ENCODE results near the gene TUT7. TPM values are rescaled to one million over a fixed set of nuclear protein-coding genes. Genes with fewer than 3 reads are reported as not detected.

The TUT7 gene
- total RNA-seq, 1 experiment from 2014 or later = 12.5 TPM

DNA sequence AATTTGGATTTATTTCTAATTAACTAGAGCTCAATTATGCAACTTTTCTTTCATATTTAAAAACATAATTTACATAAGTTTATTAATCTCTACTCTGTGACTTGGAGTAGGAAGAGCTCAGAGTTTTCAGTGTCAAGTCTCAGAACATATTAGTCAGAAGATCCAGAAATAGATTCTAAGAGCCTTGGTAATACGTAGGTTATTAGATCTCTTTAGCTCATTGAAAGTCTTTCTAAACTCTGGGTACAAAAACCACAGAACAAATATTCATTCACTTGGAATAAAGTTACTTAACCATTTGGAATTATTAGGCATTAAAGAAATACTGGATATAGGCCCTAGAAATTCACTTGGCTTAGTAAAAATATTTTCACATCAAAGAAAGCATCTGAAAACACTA lies 45.5 kb downstream of the TUT7 start:
- Histone ChIP-seq H3K36me3 (ENCODE audit: control insufficient read depth, insufficient read depth, low read length) (peaks cover 8% of the 10 kb centered on the region), H3K4me3 (ENCODE audit: low read depth in 2 of 2, low read length in 2 of 2) (no peak overlapping the region), H3K9me3 (ENCODE audit: control insufficient read depth, insufficient read depth, low read depth, low read length) (no peaks in the 10 kb centered on the region), H3K27ac (ENCODE audit: low read length) (no peak overlapping the region), H3K4me1 (ENCODE audit: control insufficient read depth, insufficient read depth, low read length) (no peaks in the 10 kb centered on the region), H3K27me3 (ENCODE audit: control insufficient read depth, insufficient read depth, low read length) (no peaks in the 10 kb centered on the region)
- in situ Hi-C loops (cut with HindIII; ENCODE audit: low pct_unique_long_range_greater_than_20kb, low sequenced_read_pairs) (no loop called here), intact Hi-C loops (cut with micrococcal nuclease; ENCODE audit: unreplicated experiment) (no loop called here)
- ChIA-PET POLR2A (no interaction called here), CTCF (no interaction called here)
- TF ChIP-seq CTCF (IDR thresholded peaks at IDR 0.05) (no peak), POLR2AphosphoS5 (IDR thresholded peaks at IDR 0.05; ENCODE audit: low read depth, low read length) (no peak), TCF7L2 (IDR thresholded peaks at IDR 0.05; ENCODE audit: low read depth, low read length) (no peak), SIN3A (IDR thresholded peaks at IDR 0.05; ENCODE audit: borderline replicate concordance, insufficient read depth, low read depth, low read length) (no peak)
- TF ChIP-seq, protein P1, sequence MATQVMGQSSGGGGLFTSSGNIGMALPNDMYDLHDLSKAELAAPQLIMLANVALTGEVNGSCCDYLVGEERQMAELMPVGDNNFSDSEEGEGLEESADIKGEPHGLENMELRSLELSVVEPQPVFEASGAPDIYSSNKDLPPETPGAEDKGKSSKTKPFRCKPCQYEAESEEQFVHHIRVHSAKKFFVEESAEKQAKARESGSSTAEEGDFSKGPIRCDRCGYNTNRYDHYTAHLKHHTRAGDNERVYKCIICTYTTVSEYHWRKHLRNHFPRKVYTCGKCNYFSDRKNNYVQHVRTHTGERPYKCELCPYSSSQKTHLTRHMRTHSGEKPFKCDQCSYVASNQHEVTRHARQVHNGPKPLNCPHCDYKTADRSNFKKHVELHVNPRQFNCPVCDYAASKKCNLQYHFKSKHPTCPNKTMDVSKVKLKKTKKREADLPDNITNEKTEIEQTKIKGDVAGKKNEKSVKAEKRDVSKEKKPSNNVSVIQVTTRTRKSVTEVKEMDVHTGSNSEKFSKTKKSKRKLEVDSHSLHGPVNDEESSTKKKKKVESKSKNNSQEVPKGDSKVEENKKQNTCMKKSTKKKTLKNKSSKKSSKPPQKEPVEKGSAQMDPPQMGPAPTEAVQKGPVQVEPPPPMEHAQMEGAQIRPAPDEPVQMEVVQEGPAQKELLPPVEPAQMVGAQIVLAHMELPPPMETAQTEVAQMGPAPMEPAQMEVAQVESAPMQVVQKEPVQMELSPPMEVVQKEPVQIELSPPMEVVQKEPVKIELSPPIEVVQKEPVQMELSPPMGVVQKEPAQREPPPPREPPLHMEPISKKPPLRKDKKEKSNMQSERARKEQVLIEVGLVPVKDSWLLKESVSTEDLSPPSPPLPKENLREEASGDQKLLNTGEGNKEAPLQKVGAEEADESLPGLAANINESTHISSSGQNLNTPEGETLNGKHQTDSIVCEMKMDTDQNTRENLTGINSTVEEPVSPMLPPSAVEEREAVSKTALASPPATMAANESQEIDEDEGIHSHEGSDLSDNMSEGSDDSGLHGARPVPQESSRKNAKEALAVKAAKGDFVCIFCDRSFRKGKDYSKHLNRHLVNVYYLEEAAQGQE (IDR thresholded peaks at IDR 0.05; ENCODE audit: insufficient read depth in 1 of 2, low read depth in 2 of 2, low read length in 1 of 2) = no peak
- DNase-seq (ENCODE audit: low read depth, low spot score) (no peak), ATAC-seq (no peak)
- no TSS peak for BruUV-seq (replicated peaks)

DNA sequence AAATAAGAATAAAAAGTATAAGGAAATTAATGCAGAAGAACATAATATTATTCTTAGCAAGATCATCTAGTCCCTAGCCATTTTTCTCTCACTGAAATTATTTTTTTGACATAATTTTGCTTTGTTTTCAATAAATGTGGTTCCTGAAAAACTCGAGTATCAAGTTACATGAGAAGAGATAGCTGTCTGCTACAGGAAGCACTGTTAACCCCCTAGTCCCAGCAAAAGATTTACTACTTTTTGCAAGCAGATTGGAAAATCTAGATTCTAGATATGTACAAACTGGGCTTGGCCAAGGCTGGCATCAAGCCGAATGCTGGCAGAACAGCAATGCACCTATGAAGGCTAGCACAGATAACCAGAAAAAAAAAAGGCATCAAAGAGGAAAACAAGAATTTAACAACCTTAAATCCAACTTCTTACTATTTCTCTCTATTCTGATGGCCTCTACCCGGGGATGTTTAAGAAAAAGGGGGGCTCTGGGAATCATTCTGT lies 49.9 kb downstream of the TUT7 start:
- Histone ChIP-seq H3K9me3 (ENCODE audit: control insufficient read depth, insufficient read depth, low read depth, low read length) (no peaks in the 10 kb centered on the region), H3K27ac (ENCODE audit: low read length) (no peak overlapping the region), H3K36me3 (ENCODE audit: control insufficient read depth, insufficient read depth, low read length) (peaks cover 21% of the 10 kb centered on the region), H3K4me3 (ENCODE audit: low read depth in 2 of 2, low read length in 2 of 2) (no peak overlapping the region), H3K4me1 (ENCODE audit: control insufficient read depth, insufficient read depth, low read length) (no peaks in the 10 kb centered on the region), H3K27me3 (ENCODE audit: control insufficient read depth, insufficient read depth, low read length) (no peaks in the 10 kb centered on the region)
- ChIA-PET CTCF (no interaction called here), POLR2A (no interaction called here)
- TF ChIP-seq SIN3A (IDR thresholded peaks at IDR 0.05; ENCODE audit: borderline replicate concordance, insufficient read depth, low read depth, low read length) (no peak), POLR2AphosphoS5 (IDR thresholded peaks at IDR 0.05; ENCODE audit: low read depth, low read length) (no peak), TCF7L2 (IDR thresholded peaks at IDR 0.05; ENCODE audit: low read depth, low read length) (no peak), CTCF (IDR thresholded peaks at IDR 0.05) (no peak)
- TF ChIP-seq, protein P1 (IDR thresholded peaks at IDR 0.05; ENCODE audit: insufficient read depth in 1 of 2, low read depth in 2 of 2, low read length in 1 of 2) = no peak
- in situ Hi-C loops (cut with HindIII; ENCODE audit: low pct_unique_long_range_greater_than_20kb, low sequenced_read_pairs) = no loop called here
- no TSS peak for BruUV-seq (replicated peaks)
- ATAC-seq = no peak
- DNase-seq (ENCODE audit: low read depth, low spot score) = no peak
- intact Hi-C loops (cut with micrococcal nuclease; ENCODE audit: unreplicated experiment) = no loop called here
